Effector CD4-positive, alpha-beta T cell (primary cell): ENCODE data around the gene BBLN.

Experiments
- DNase-seq: peaks from one replicate; pipeline ENCODE4 v3.0.0-alpha.2; 2020

The BBLN gene

DNA sequence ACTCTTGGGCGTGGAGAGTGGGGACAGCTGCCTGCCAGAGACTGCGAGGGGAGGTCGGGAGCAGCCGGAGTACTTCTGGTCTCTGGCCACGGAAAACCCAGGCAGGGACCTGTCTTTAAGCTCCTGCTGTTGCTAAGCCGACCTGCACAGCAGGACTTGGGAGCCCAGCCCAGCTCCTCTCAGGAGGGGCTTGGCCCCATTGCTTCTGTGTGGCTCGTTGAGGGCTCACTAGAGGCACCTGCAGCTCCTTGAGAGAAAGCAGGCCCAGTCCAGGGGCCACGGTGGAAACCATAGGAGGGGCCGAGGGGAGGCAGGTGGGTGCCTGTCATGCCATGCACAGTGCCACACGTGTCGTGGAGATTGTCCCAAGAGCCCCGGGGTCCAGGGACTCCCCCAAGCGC lies 14.1 kb upstream of the BBLN start:
- DNase-seq, result no peak

DNA sequence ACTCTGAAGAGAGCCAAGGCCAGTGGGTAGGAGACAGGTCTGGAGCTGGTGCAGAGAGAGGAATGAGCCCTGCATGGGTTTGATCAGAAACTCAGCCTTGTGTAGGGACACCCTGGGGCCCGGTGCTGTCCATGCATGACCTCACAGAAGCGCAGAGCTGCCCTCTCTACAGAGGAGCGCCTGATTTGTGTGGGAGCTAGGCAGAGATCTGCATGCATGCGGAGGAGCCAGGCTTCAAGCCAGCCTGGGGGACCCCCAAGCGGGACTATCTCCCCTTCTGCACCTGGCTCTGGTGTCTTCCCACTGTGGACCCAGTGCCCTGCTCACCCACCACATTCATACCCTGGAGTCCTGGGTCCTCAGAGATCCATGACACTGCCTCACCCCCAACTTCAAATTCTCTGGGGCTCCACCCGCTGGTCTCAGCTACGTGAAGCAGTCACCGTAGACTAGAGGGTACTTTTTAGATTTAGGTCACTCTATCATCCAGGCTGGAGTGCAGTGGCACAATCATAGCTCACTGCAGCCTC lies 13.4 kb upstream of the BBLN start:
- no peak for DNase-seq

DNA sequence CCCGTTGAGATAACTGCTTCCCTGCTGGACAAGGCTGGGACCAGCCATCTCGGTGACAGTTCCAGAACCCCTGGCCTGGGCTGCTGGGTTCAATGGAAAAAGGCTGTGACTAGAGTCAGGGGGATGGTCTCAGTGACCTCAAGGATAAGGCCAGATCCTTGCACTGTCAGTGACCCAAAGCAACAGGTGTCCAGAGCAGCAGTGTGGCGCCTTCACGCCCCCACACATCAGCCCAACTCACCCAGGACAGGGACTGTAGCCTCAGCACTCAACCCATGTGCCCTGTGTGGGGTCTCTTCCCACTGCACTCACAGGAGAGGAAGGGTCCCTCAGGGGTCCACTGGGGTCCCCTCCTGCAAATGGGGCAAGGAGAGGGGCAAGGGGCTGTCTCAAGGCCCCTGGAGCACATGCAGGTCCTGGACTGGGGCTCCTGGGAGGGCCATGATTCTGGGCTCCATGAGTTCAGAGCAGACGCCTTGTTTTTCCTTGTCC lies 11.5 kb upstream of the BBLN start:
- DNase-seq, result no peak

DNA sequence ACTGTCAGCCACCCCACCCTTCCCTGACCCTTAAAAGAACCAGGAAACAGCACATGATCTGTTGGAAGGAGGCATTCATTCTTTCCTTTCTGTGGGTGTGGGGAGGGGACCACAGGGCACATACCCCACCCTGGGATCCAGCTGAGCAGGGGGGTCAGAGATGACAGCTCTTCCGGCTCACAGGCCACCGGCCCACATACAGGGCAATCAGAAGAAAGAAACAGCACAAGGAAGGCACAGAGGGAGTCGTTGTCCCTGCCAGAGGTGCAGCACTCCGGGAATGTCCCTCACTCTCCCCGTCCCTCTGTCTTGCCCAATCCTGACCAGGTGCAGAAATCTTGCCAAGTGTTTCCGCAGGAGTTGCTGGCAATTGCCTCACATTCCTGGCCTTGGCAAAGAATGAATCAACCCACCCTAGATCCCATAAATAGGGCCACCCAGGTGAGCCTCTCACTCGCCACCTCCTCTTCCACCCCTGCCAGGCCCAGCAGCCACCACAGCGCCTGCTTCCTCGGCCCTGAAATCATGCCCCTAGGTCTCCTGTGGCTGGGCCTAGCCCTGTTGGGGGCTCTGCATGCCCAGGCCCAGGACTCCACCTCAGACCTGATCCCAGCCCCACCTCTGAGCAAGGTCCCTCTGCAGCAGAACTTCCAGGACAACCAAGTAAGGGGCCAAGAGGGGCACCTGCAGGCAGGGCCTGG lies 10.9 kb upstream of the BBLN start, which contains the start of gene LCN2:
Gene LCN2 (plus strand): TSS at position 453 of the 701 bp plus-strand sequence. CDS start 73 bp downstream, at position 526.
- no peak for DNase-seq

DNA sequence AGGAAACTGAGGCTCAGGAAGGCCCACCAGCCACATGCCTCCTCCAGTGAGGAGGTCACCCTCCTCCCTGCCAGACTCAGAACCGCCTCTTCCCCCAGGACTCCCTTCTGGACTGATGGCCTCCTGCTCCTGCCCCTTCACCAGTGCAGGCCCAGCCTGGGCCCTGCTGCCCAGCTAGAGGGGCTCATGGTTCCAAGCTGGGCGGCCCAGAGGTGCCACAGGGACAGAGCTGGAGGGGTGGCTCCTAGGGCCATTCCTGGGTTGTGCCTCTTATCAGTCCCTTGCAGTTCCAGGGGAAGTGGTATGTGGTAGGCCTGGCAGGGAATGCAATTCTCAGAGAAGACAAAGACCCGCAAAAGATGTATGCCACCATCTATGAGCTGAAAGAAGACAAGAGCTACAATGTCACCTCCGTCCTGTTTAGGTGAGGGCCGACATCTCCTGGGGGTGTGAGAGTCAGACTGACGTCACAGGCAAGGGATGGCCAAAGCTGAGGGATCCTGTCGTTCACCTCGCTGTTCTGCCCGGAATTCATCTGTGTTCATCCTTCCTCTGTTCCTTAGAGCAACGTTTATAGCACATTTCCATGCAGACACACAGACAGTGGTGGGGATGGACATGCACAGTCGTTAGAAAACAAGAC lies 10.0 kb upstream of the BBLN start:
- DNase-seq, result no peak

DNA sequence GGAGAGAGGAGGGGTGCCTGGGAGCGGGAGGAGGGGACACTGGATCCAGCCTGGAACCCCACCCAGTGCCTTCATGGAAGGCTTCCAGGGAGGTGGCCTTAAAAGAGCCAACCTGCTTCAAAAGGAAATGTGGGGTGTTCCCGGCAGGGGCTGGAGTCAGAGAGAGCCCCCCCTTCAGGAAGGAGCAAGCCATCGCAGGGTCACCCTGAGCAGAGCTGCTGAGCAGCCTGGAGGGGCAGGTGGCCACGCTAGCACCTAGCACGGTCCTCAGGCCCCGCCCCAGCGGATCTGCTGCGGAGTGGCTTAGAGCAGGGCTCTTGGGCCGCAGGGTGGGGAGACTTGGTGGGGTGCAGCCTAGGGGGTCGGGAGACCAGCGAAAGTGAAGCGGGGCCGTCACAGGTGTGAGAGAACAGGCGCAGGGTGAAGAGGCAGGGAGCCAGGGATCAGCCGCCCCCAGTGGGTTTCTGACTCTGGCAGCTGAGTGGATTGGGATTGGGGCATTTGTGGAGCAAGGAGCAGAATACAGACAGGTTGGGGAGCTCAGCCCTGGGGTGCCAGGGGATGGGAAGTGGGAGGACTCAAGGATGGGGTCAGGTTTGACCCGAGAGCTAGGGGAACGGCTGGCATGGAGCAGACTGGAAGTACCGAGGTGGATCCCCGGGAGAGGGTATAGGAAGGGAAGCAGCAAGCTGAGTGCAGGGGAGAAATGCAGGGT lies 9.3 kb upstream of the BBLN start:
- no peak for DNase-seq

DNA sequence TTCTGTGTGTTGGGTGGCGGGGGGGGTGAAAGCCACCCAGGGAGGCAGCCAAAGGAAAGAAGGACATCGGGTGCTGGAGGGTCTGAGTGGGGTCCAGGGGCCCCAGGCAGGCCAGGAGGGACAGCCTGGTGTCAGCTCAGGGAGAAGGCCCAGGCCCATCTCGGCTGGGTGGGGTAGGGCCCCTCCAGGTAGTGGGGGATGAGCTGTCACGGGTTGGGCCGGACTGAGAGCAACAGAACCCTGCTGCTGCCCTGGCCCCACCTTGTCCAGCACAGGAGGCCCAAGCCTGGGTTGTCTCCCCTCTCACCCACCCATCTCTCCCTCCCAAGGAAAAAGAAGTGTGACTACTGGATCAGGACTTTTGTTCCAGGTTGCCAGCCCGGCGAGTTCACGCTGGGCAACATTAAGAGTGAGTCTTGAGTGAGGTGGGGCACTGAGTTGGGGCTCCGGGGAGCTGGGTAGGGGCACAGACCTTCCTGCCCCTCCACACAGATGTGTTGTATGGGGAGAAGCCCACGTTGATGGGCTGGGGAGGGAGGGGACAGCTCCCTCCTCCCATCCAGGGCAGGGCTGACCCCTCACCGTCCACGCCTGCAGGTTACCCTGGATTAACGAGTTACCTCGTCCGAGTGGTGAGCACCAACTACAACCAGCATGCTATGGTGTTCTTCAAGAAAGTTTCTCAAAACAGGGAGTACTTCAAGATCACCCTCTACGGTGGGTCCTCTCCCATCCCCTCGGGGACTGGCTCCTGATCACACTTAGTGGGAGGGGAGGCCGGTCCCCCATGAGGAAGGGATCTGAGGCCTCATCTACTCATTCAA lies 8.5 kb upstream of the BBLN start:
- DNase-seq, result no peak

DNA sequence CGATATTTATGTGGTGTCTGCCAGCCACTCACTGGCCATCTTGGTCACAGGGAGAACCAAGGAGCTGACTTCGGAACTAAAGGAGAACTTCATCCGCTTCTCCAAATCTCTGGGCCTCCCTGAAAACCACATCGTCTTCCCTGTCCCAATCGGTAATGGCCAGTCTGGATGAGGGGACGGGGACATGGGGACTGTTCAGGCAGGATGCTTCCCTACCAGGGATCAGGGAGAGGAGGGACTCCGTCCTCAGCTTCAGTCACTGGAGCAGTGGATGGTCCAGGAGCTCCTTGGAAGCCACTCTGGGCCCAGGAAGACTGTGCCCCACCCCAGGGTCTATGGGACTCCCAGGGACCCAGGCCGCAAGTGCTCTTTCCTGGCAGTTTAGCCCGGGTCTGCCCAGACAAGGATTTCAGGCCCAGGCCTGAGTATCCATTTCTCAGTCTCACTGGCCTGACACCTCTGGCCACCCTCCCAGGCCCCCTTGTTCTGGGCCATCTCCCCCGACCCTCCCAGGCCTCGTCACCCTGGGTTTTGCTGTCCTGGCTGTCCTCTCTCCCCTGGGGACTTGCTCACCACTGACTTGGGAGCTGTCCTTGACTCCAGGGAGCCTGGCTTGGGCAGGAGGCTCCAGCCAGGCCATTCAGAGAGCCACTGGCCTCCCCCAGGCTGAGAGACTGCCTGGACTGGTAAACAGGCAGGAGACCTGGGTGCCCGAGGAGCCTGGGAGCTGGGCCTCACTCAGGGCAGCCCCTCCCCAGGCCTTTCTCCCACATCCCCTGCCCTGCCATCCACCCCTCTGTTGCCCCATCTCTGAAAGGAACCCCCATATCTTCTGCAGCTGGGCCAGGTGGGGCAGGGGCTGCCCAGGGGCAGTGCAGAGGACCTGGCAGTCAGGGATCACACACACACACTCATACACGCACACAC lies 7.7 kb upstream of the BBLN start:
- DNase-seq, result no peak

DNA sequence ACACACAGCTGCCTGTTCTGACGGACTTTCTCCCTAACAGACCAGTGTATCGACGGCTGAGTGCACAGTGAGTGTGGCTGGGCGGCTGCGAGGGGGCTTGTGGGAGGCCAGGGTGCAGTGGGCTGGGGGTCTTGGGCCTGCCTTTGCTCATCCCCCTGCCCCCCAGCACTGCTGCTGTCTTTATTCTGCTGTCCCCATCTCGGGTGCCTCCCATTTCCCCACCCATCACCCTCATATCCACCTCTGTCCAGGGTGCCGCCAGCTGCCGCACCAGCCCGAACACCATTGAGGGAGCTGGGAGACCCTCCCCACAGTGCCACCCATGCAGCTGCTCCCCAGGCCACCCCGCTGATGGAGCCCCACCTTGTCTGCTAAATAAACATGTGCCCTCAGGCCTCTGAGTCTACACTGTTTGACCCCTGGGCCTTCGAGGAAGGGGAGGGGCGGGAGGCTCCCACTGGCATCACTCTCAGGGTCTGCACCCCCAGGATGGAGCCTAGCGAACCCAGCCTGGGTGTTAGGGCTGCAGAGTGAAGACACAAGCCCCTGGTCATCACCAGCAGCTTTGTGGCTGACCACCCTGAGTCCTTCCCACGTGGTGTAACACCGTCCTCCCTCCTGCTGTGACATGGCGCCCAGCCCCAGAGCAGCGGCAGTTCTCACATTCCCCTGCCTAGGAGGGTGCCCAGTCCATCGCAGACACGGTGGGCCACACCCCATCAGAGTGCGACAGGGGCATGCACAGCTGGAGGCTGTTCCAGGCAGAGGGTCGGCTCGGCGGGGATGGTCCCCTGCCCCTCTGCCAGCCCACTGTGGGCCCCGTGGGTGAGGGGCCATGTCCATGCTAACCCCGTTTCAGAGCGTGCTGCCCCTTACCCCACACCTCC lies 6.8 kb upstream of the BBLN start:
- DNase-seq, result no peak

DNA sequence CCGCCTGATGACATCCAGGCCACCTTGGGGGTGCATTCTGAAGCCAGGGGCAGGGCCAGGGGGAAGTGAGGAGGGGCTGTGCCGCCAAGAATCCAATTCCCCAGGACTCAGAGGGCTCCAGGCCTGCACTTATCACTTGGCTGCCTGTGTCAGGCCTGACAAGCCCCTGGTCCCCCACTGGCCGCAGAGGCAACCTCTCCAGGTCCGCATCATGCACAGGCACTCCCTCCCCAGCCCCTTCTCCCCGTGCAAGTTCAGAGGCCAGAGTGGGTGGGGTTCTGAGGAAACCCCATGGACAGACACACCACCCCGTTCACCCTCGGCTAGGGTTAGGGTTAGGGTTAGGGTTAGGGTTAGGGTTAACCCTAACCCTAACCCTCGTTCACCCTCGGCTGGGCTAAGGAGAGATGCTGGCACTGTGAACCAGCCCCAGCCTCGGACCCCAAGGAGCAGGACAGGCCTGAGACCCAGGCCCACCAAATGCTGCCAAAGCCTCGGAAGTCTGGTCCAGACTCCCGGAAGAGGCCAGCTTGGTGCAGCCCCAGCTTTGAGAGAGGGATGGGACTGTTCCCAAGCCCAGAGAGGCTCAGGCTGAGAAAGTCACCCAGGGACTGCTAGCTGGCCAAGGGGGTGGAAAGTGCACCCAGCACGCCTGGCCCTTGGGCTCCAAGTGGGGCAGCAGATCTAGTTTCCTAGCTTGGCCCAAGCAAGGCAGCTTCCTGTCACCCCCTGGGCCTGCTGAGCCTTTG lies 5.9 kb upstream of the BBLN start:
- DNase-seq, result no peak

DNA sequence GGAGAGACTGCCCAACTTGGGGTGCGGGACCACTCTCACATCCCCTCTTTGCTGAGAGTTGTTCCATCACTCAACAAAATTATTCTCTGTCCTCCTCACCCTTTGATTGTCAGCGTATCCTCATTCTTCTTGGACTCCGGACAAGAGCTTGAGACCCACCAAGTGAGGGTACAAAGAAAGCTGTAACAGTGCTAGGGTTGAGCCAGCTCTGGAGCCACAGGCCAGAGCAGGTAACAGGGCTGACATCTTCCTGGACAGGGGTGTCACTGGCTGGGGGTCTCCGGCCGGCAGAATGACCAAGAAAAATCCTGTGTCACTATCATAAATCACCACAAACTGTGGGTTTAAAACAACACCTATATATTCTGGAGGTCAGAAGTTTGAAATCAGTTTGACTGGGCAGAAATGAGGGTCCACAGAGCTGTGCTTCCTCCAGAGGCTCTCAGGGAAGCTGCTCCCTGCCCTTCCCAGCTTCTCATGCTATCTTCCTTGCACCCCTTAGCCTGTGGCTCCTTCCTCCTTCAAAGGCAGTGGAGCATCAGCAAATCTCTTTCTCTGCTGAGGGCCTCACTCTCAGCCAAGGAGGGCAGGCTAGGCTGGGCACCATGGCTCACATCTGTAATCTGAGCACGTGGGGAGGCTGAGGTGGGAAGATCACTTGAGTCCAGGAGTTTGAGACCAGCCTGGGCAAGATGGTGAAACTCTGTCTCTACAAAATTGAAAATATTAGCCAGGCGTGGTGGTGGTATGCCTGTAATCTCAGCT lies 4.1 kb upstream of the BBLN start:
- no peak for DNase-seq

DNA sequence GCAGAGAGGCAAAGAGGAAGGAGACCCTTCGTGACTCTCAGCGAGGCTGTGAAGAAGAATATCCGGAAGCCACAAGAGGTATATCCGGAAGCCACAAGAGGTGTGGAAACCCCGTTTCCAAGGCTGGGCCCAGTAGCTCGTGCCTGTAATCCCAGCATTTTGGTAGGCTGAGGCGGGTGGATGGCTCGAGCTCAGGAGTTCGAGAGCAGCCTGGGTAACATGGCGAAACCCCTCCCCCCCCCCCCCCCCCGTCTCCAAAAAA lies 612 bp upstream of the BBLN start:
- DNase-seq, result peak; percentile 41

DNA sequence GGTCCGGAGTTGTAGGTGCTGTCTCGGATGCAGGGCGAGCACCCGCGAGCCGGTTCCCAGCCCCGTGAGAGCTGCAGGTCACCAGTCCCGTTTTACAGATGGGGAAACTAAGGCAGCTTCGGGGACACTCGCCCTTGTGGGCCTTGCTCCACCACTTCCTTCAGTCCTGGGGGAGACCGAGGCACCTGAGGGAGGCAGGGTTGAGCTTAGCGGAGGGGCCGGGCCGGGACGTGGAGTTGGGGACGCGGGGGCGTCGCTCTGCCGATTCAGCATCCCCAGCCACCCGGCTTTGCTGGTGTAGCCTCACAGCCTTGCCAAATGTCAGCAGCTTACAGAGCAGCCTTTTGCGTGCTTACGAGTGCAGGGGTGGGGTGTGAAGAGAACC lies 530 bp downstream of the BBLN start:
- no peak for DNase-seq

DNA sequence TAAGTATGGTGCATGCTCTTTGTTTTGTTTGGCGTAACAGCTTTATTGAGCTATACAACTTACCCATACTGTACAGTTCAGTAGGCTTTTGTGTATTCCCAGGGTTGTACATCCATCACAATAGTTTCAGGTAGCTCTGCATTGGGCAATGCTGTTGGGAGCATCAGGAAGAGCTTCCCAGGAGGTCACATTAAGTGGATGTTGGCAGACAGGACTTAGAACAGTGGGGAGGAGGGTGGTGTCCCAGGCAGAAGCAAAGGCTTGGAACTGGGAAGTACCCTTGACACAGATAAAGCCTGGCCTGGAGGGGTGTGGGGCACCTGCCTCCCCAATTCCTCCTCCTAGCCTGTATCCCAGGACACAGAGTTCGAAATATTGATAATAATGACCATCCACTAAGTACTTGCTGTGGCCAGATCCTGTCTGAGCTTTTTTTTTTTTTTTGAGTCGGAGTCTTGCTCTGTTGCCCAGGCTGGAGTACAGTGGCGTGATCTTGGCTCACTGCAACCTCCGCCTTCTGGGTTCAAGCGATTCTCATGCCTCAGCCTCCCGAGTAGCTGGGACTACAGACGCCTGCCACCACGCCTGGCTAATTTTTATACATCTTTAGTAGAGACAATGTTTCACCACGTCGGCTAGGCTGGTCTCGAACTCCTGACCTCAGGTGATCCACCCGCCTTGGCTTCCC lies 1.3 kb downstream of the BBLN start:
- no peak for DNase-seq

DNA sequence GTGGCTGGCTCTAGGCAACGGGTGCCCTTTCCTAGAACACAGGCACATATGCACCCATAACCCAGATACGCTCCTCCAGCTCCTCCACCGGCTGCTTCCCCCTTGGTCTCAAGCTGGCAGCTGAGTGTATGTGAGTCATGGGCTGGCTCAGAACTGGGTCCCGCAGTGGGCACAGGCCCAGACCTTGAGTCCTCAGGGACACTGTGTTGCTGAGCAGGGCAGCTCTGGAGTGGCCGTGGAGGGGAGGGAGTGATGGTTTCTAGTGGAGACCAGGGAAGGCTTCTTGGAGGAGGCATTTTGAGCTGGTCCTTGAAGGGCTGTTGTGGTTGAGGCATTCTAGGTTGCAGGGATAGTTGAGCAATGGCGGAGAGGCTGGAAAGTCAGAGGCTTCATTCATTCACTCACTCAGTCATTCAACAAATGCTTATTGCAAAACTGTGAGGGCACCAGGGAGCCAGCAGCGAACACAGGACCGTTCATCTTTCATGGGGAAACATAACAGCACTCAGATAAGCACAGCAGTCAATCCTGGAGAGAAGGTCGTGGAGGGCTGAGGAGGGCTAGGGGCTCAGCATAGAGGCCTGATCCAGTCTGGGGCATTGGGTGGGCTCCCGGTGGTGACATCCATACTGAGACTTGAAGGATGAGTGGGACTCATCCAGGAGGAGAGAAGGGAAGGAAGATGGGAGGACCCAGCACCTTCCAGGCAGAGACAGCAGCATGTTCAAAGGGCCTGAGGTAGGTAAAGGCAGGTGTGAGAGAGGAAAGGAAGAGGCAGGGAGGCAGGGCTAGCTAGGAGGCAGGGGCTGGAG lies 2.4 kb downstream of the BBLN start:
- DNase-seq, result no peak

DNA sequence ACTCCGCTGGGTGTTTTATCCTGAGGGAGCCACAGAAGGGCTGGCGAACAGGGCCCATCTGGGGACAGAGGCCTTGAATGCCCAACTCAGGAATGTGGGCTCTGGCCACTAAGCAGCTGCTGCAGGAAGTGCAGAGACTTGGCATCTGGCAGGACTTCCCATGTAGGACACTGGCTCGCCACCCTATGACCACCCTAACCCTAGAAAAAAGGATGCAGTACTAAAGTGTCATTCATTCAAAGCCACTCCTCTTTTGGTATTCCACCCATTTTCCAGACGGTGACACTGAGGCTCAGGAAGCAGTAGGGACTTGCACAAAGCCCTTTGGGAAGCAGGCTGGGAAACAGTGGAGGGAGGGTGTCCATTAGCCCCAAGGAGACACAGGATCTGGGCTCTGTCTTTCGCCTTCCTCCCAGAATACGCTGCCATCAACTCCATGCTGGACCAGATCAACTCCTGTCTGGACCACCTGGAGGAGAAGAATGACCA lies 3.0 kb downstream of the BBLN start:
- DNase-seq, result no peak

DNA sequence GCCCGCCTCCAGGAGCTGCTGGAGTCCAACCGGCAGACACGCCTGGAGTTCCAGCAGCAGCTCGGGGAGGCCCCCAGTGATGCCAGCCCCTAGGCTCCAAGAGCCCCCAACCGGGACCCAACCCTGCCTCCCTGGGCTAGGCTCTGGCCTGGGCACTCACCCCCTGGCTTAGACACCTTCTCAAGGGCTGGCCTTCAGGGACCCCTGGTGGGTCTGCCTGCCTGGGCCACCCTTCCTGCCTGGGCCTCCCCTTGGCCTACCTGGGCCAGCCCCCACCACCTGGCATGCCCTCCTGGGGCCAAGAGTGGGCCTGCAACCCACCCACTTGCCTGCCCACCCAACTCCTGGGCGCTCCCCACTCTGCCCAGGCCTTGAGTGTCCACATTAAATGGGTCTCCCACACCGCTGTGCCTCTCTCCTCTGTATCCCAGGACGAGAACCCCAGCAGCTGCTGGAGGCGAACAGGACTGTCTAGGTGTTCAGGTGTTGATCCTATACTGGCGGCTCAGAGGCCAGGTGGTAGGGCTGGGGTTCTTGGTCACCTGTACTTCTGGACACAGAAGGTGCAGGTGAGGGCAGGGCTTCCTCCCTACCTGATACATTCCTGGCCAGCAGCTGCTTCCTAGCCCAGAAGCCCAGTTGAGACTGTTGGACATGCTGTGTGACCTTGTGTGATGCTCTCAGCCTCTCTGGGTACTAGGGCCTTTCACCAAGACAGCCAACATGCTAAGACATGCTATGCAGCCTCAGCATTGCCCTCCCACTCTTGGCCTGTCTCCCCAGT lies 3.6 kb downstream of the BBLN start:
- DNase-seq, result no peak
